ENCODE measurements around the gene PMEPA1. TPM values are rescaled to one million over a fixed set of nuclear protein-coding genes. Genes with fewer than 3 reads are reported as not detected.

The PMEPA1 gene
- polyA plus RNA-seq, 3 donors = 15.0 to 134 (median 22.1) TPM

GRCh38 chr20:57701651-57702050, 8.2 kb downstream of the PMEPA1 start:
- 74 to 86% (median 83%) methylated on average over 7 of the region's 7 CpGs for WGBS, 3 donors
- H3K27ac ChIP-seq (ENCODE audit: low read depth, low read length) = no peak overlapping the region

- no peak overlapping the region for H3K27ac ChIP-seq (ENCODE audit: low read depth, low read length)
- WGBS, 3 donors = 81 to 86% (median 84%) methylated on average over 6 of the region's 6 CpGs
These were observed 8.7 kb downstream of the PMEPA1 start for GRCh38 chr20:57701090-57701489.

GRCh38 chr20:57699395-57699794, 10.4 kb downstream of the PMEPA1 start:
- 84 to 89% (median 87%) methylated on average over 8 of the region's 8 CpGs for WGBS, 3 donors
- H3K27ac ChIP-seq (ENCODE audit: low read depth, low read length) = no peak overlapping the region

- 80 to 83% (median 81%) methylated on average over 7 of the region's 7 CpGs for WGBS, 3 donors
- H3K27ac ChIP-seq (ENCODE audit: low read depth, low read length) = no peak overlapping the region
These were observed 10.9 kb downstream of the PMEPA1 start for GRCh38 chr20:57698867-57699275.

- H3K27ac ChIP-seq (ENCODE audit: low read depth, low read length) = no peak overlapping the region
- 75 to 83% (median 76%) methylated on average over 17 of the region's 17 CpGs for WGBS, 3 donors
These were observed 11.5 kb downstream of the PMEPA1 start for GRCh38 chr20:57698116-57698866.

GRCh38 chr20:57697543-57697942, 12.3 kb downstream of the PMEPA1 start:
- 55 to 76% (median 64%) methylated on average over 7 of the region's 7 CpGs for WGBS, 3 donors
- H3K27ac ChIP-seq (ENCODE audit: low read depth, low read length) = no peak overlapping the region

GRCh38 chr20:57696401-57696961, 13.3 kb downstream of the PMEPA1 start:
- H3K27ac ChIP-seq (ENCODE audit: low read depth, low read length) = no peak overlapping the region

GRCh38 chr20:57695940-57696339, 13.9 kb downstream of the PMEPA1 start:
- no peak overlapping the region for H3K27ac ChIP-seq (ENCODE audit: low read depth, low read length)
- 48 to 67% (median 64%) methylated on average over 5 of the region's 5 CpGs for WGBS, 3 donors

More at GRCh38 chr20:57696401-57696961, 13.3 kb downstream of the PMEPA1 start:
- 85 to 91% (median 91%) methylated on average over 12 of the region's 12 CpGs for WGBS, 3 donors

GRCh38 chr20:57695012-57695411, 14.8 kb downstream of the PMEPA1 start:
- no peak overlapping the region for H3K27ac ChIP-seq (ENCODE audit: low read depth, low read length)
- 75 to 87% (median 85%) methylated on average over 11 of the region's 11 CpGs for WGBS, 3 donors

- H3K27ac ChIP-seq (ENCODE audit: low read depth, low read length) = no peak overlapping the region
These were observed 15.3 kb downstream of the PMEPA1 start for GRCh38 chr20:57694481-57694880.

GRCh38 chr20:57693670-57694329, 16.0 kb downstream of the PMEPA1 start:
- WGBS, 3 donors = 59 to 70% (median 61%) methylated on average over 7 of the region's 7 CpGs
- no peak overlapping the region for H3K27ac ChIP-seq (ENCODE audit: low read depth, low read length)

More at GRCh38 chr20:57694481-57694880, 15.3 kb downstream of the PMEPA1 start:
- 79 to 90% (median 83%) methylated on average over 4 of the region's 4 CpGs for WGBS, 3 donors

- 47 to 73% (median 62%) methylated on average over 20 of the region's 20 CpGs for WGBS, 3 donors
- no peak overlapping the region for H3K27ac ChIP-seq (ENCODE audit: low read depth, low read length)
These were observed 16.7 kb downstream of the PMEPA1 start for GRCh38 chr20:57693002-57693582.

GRCh38 chr20:57692393-57692792, 17.4 kb downstream of the PMEPA1 start:
- 74 to 90% (median 87%) methylated on average over 9 to 10 of the region's 10 CpGs for WGBS, 3 donors
- H3K27ac ChIP-seq (ENCODE audit: low read depth, low read length) = no peak overlapping the region

- WGBS, 3 donors = 58 to 83% (median 62%) methylated on average over 12 of the region's 12 CpGs
- H3K27ac ChIP-seq (ENCODE audit: low read depth, low read length) = no peak overlapping the region
These were observed 18.1 kb downstream of the PMEPA1 start for GRCh38 chr20:57691699-57692098.

GRCh38 chr20:57690525-57690924, 19.3 kb downstream of the PMEPA1 start:
- 78 to 86% (median 86%) methylated on average over 15 of the region's 15 CpGs for WGBS, 3 donors
- H3K27ac ChIP-seq (ENCODE audit: low read depth, low read length) = no peak overlapping the region

GRCh38 chr20:57689745-57690481, 19.9 kb downstream of the PMEPA1 start:
- 83 to 90% (median 86%) methylated on average over 23 of the region's 23 CpGs for whole genome bisulfite sequencing, 3 donors
- H3K27ac ChIP-seq (ENCODE audit: low read depth, low read length) = no peak overlapping the region

- H3K27ac ChIP-seq (ENCODE audit: low read depth, low read length) = no peak overlapping the region
- WGBS, 3 donors = 52 to 60% (median 58%) methylated on average over 16 of the region's 16 CpGs
These were observed 21.0 kb downstream of the PMEPA1 start for GRCh38 chr20:57688864-57689263.

- 72 to 77% (median 75%) methylated on average over 5 of the region's 5 CpGs for whole genome bisulfite sequencing, 3 donors
- H3K27ac ChIP-seq (ENCODE audit: low read depth, low read length) = no peak overlapping the region
These were observed 21.5 kb downstream of the PMEPA1 start for GRCh38 chr20:57688295-57688694.
